ENCODE measurements around the gene RAB32. TPM values are rescaled to one million over a fixed set of nuclear protein-coding genes. Genes with fewer than 3 reads are reported as not detected.
"Not testable (repeated sequence)": the region's sequence is repeated elsewhere in the genome, so short reads cannot be mapped to it uniquely, and the experiment has no call there.

Gene RAB32
- total RNA-seq, 1 donor from 2014 or later: not detected

- no peak for TF ChIP-seq CTCF (IDR thresholded peaks at IDR 0.05)
- ChIA-PET POLR2A (no interaction called here), CTCF (no interaction called here)
- no peak for ATAC-seq (ENCODE audit: low read depth)
- no peaks in the 10 kb centered on the region for H3K36me3 Mint-ChIP-seq (ENCODE audit: low read depth)
- intact Hi-C loops (cut with micrococcal nuclease): no loop called here
- no peak overlapping the region for H3K27ac Mint-ChIP-seq
- no peaks in the 10 kb centered on the region for H3K27me3 Mint-ChIP-seq
- no peak for DNase-seq
- no peak overlapping the region for H3K4me3 Mint-ChIP-seq
- no peaks in the 10 kb centered on the region for H3K4me1 Mint-ChIP-seq
- H3K9me3 Mint-ChIP-seq: no peaks in the 10 kb centered on the region
Observed at GRCh38 chr6:146553377-146554135, 9.9 kb downstream of the RAB32 start.

- ChIA-PET CTCF (no interaction called here), POLR2A (no interaction called here)
- intact Hi-C loops (cut with micrococcal nuclease): no loop called here
- TF ChIP-seq CTCF (IDR thresholded peaks at IDR 0.05): no peak
- H3K27ac Mint-ChIP-seq: no peak overlapping the region
- DNase-seq (no peak), ATAC-seq (ENCODE audit: low read depth) (no peak)
- no peaks in the 10 kb centered on the region for H3K9me3 Mint-ChIP-seq
- H3K36me3 Mint-ChIP-seq (ENCODE audit: low read depth): no peaks in the 10 kb centered on the region
- H3K4me1 Mint-ChIP-seq: no peaks in the 10 kb centered on the region
- H3K4me3 Mint-ChIP-seq: no peak overlapping the region
- H3K27me3 Mint-ChIP-seq: no peaks in the 10 kb centered on the region
Observed at GRCh38 chr6:146560607-146561006, 17.0 kb downstream of the RAB32 start.

GRCh38 chr6:146566661-146567060 lies 23.0 kb downstream of the RAB32 start:
- H3K36me3 Mint-ChIP-seq (ENCODE audit: low read depth); H3K4me1 Mint-ChIP-seq; intact Hi-C loops (cut with micrococcal nuclease); H3K4me3 Mint-ChIP-seq; ATAC-seq (ENCODE audit: low read depth); H3K27ac Mint-ChIP-seq; H3K9me3 Mint-ChIP-seq; H3K27me3 Mint-ChIP-seq; CTCF ChIA-PET; DNase-seq; POLR2A ChIA-PET: not testable (repeated sequence)

- H3K4me3 Mint-ChIP-seq; H3K9me3 Mint-ChIP-seq; ATAC-seq (ENCODE audit: low read depth); intact Hi-C loops (cut with micrococcal nuclease); H3K4me1 Mint-ChIP-seq; H3K27ac Mint-ChIP-seq; DNase-seq; POLR2A ChIA-PET; H3K27me3 Mint-ChIP-seq; CTCF ChIA-PET; H3K36me3 Mint-ChIP-seq (ENCODE audit: low read depth): not testable (repeated sequence)
Observed at GRCh38 chr6:146568619-146569018, 25.0 kb downstream of the RAB32 start.

- H3K4me1 Mint-ChIP-seq: no peaks in the 10 kb centered on the region
- ATAC-seq (ENCODE audit: low read depth) (no peak), DNase-seq (no peak)
- no peaks in the 10 kb centered on the region for H3K36me3 Mint-ChIP-seq (ENCODE audit: low read depth)
- H3K9me3 Mint-ChIP-seq: peaks cover 8% of the 10 kb centered on the region
- no peak overlapping the region for H3K27ac Mint-ChIP-seq
- H3K27me3 Mint-ChIP-seq: no peaks in the 10 kb centered on the region
- no peak overlapping the region for H3K4me3 Mint-ChIP-seq
- no peak for TF ChIP-seq CTCF (IDR thresholded peaks at IDR 0.05)
- ChIA-PET CTCF (no interaction called here), POLR2A (no interaction called here)
- intact Hi-C loops (cut with micrococcal nuclease): no loop called here
Observed at GRCh38 chr6:146574211-146574610, 30.6 kb downstream of the RAB32 start.

- ChIA-PET POLR2A (no interaction called here), CTCF (no interaction called here)
- no peaks in the 10 kb centered on the region for H3K36me3 Mint-ChIP-seq (ENCODE audit: low read depth)
- DNase-seq (no peak), ATAC-seq (ENCODE audit: low read depth) (no peak)
- H3K4me1 Mint-ChIP-seq: no peaks in the 10 kb centered on the region
- intact Hi-C loops (cut with micrococcal nuclease): no loop called here
- H3K27ac Mint-ChIP-seq: no peak overlapping the region
- no peaks in the 10 kb centered on the region for H3K27me3 Mint-ChIP-seq
- H3K9me3 Mint-ChIP-seq: peaks cover 11% of the 10 kb centered on the region
- no peak for TF ChIP-seq CTCF (IDR thresholded peaks at IDR 0.05)
- H3K4me3 Mint-ChIP-seq: no peak overlapping the region
Observed at GRCh38 chr6:146578054-146578453, 34.4 kb downstream of the RAB32 start.

All from activated B cell treated with CpG ODN at 0.5 μM for 24 hours (primary cell).